SK-N-SH (cell line): ENCODE measurements around the gene NFASC. TPM values are rescaled to one million over a fixed set of nuclear protein-coding genes. Genes with fewer than 3 reads are reported as not detected.

Experiments used
- CTCF ChIA-PET: fragments of 300-600, 350-600 bp; formaldehyde crosslinking; extraction: SDS; loops from one replicate; lab custom pipeline; 2021; lab: Yijun Ruan, JAX
- POLR2A ChIA-PET: fragments of 350-600 bp; sonication (Branson Sonifier 250); formaldehyde crosslinking; extraction: SDS; loops from one replicate; lab custom pipeline; 2020; ENCODE audit warnings: antibody characterized with exemption, inconsistent platforms; lab: Yijun Ruan, JAX
- DNase-seq: peaks from one replicate; pipeline ENCODE4 v3.0.0; 2012
- H2AFZ ChIP-seq: fragments of 200-600 bp; sonication (generic); 2 replicates; pipeline ENCODE4 v1.8.1; 2016; ENCODE audit warnings: antibody characterized with exemption, mild to moderate bottlenecking, low read depth
- H3F3A ChIP-seq: fragments of 200-600 bp; sonication (generic); replicated peaks from 2 replicates; pipeline ENCODE3; 2016; ENCODE audit warnings: antibody characterized with exemption, mild to moderate bottlenecking; ENCODE audit not compliant: insufficient read depth
- H3K27ac ChIP-seq, 2 experiments: fragments of 200-500 bp in 1 of 2; fragments of 200-600 bp in 1 of 2; sonication (Bioruptor generic) in 1 of 2; sonication (generic), shearing (Covaris generic) in 1 of 2; 2 replicates each; pipeline versions ENCODE4 v1.5.1 to v1.6.1; 2014 to 2016; ENCODE audit warnings: low read depth in 2 of 2, inconsistent platforms in 1 of 2, low read length in 1 of 2, mild to moderate bottlenecking in 1 of 2, mixed read lengths in 1 of 2
- H3K27me3 ChIP-seq: fragments of 200-600 bp; sonication (generic), shearing (Covaris generic); 2 replicates; pipeline ENCODE4 v1.6.1; 2016; ENCODE audit warnings: mixed run types; ENCODE audit not compliant: insufficient read depth
- H3K36me3 ChIP-seq, 2 experiments: fragments of 200-500 bp in 1 of 2; fragments of 200-600 bp in 1 of 2; sonication (Bioruptor generic) in 1 of 2; sonication (generic) in 1 of 2; replicated peaks in 1 of 2; 2 replicates each; pipeline versions ENCODE3 to v1.5.1; 2014 to 2016; ENCODE audit warnings: low read length in 1 of 2, mild to moderate bottlenecking in 1 of 2; ENCODE audit not compliant: insufficient read depth in 2 of 2, control insufficient read depth in 1 of 2
- H3K4me1 ChIP-seq, 2 experiments: fragments of 200-500 bp in 1 of 2; fragments of 200-600 bp in 1 of 2; sonication (Bioruptor generic) in 1 of 2; sonication (generic), shearing (Covaris generic) in 1 of 2; 2 replicates each; pipeline versions ENCODE4 v1.5.1 to v1.6.1; 2014 to 2016; ENCODE audit warnings: low read depth in 1 of 2, low read length in 1 of 2, mixed run types in 1 of 2; ENCODE audit not compliant: insufficient read depth in 2 of 2, control insufficient read depth in 1 of 2
- H3K4me2 ChIP-seq: fragments of 200-600 bp; sonication (generic), shearing (Covaris generic); 2 replicates; pipeline ENCODE4 v1.6.1; 2017; ENCODE audit warnings: mixed run types
- H3K4me3 ChIP-seq, 2 experiments: fragments of 200-500 bp in 1 of 2; fragments of 200-600 bp in 1 of 2; sonication (Bioruptor generic) in 1 of 2; sonication (generic), shearing (Covaris generic) in 1 of 2; 2 replicates each; pipeline versions ENCODE4 v1.5.1 to v1.8.1; 2014 to 2016; ENCODE audit warnings: low read depth in 2 of 2, inconsistent platforms in 1 of 2, low read length in 1 of 2, mild to moderate bottlenecking in 1 of 2, mixed read lengths in 1 of 2, moderate library complexity in 1 of 2
- H3K79me2 ChIP-seq: fragments of 200-600 bp; sonication (generic); 2 replicates; pipeline ENCODE4 v1.8.1; 2017; ENCODE audit warnings: mild to moderate bottlenecking; ENCODE audit not compliant: insufficient read depth
- H3K9ac ChIP-seq: fragments of 200-600 bp; sonication (generic); 2 replicates; pipeline ENCODE4 v1.6.1; 2017; ENCODE audit warnings: mixed run types
- H3K9me2 ChIP-seq: fragments of 200-600 bp; sonication (generic); 2 replicates; pipeline ENCODE4 v1.6.1; 2017; ENCODE audit warnings: mixed run types
- H3K9me3 ChIP-seq: fragments of 200-600 bp; sonication (generic); 2 replicates; pipeline ENCODE4 v1.6.1; 2017; ENCODE audit warnings: mixed run types, mild to moderate bottlenecking, moderate library complexity
- H4K20me1 ChIP-seq: fragments of 200-600 bp; sonication (generic); 2 replicates; pipeline ENCODE4 v1.6.1; 2017; ENCODE audit warnings: mild to moderate bottlenecking, mixed run types; ENCODE audit not compliant: insufficient read depth
- EP300 ChIP-seq, 2 experiments: IDR thresholded peaks; 2 replicates each; pipeline versions ENCODE4 v1.4.0 to v1.6.1; 2012; ENCODE audit warnings: borderline replicate concordance in 1 of 2, low read depth in 1 of 2, low read length in 1 of 2
- EZH2phosphoT487 ChIP-seq: fragments of 200-600 bp; sonication (generic); IDR thresholded peaks from 2 replicates; pipeline ENCODE4 v1.6.1; 2017; ENCODE audit warnings: low read depth, mixed run types, mild to moderate bottlenecking, antibody characterized with exemption, moderate library complexity, borderline replicate concordance
- FOSL2 ChIP-seq: IDR thresholded peaks from 2 replicates; pipeline ENCODE4 v1.4.0; 2012; ENCODE audit warnings: low read depth, mild to moderate bottlenecking, moderate library complexity, borderline replicate concordance
- FOXJ3 ChIP-seq: sonication (generic); formaldehyde crosslinking; IDR thresholded peaks from 2 replicates; pipeline ENCODE4 v1.5.1; 2020; ENCODE audit warnings: mild to moderate bottlenecking, missing genetic modification reagents
- FOXM1 ChIP-seq: IDR thresholded peaks from 2 replicates; pipeline ENCODE4 v1.4.0; 2012; ENCODE audit warnings: low read depth, mild to moderate bottlenecking
- MEF2A ChIP-seq: IDR thresholded peaks from 2 replicates; pipeline ENCODE4 v1.4.0; 2012; ENCODE audit warnings: low read depth, borderline replicate concordance
- MXI1 ChIP-seq: IDR thresholded peaks from 2 replicates; pipeline ENCODE4 v1.6.1; 2012; ENCODE audit warnings: mild to moderate bottlenecking, low read depth, low read length, improper control_type of control experiment
- NFIC ChIP-seq: IDR thresholded peaks from 2 replicates; pipeline ENCODE4 v1.4.0; 2012; ENCODE audit warnings: borderline replicate concordance
- NRF1 ChIP-seq: IDR thresholded peaks from 2 replicates; pipeline ENCODE4 v1.6.1; 2012; ENCODE audit warnings: low read depth, mild to moderate bottlenecking, low read length
- POLR2AphosphoS5 ChIP-seq: IDR thresholded peaks from 2 replicates; pipeline ENCODE4 v1.6.1; 2012; ENCODE audit warnings: low read depth, low read length
- RCOR1 ChIP-seq: fragments of 150-350 bp; IDR thresholded peaks from 2 replicates; pipeline ENCODE4 v1.6.1; 2017; ENCODE audit warnings: antibody characterized with exemption, low read length
- RXRA ChIP-seq: IDR thresholded peaks from 2 replicates; pipeline ENCODE4 v1.4.0; 2012; ENCODE audit warnings: low read depth, mild to moderate bottlenecking, borderline replicate concordance
- SMC3 ChIP-seq: IDR thresholded peaks from 2 replicates; pipeline ENCODE4 v1.6.1; 2012; ENCODE audit warnings: low read depth, low read length, improper control_type of control experiment
- TCF12 ChIP-seq: IDR thresholded peaks from 2 replicates; pipeline ENCODE4 v1.4.0; 2012
- USF2 ChIP-seq: fragments of 150-350 bp; IDR thresholded peaks from 2 replicates; pipeline ENCODE4 v1.6.1; 2017; ENCODE audit warnings: antibody characterized with exemption, low read length, low read depth, borderline replicate concordance
- YY1 ChIP-seq: IDR thresholded peaks from 2 replicates; pipeline ENCODE4 v1.4.0; 2012; ENCODE audit warnings: low read depth, mild to moderate bottlenecking
- WGBS: methylation state at CpG from one replicate; pipeline ENCODE4 v1.1.6; 2017; ENCODE audit warnings: low lambda C conversion rate; 5-methylcytosine and 5-hydroxymethylcytosine counted together
- polyA plus RNA-seq, 3 experiments: library from polyadenylated mRNA; depleted of rRNA; stranded (reverse); fragments of >200 nt; gene quantifications; 2 replicates each; pipeline ENCODE4 v1.2.3, GENCODE V29; 2012
- TF ChIP-seq, protein P1 (sequence below): IDR thresholded peaks from 2 replicates; pipeline ENCODE4 v1.6.1; 2012; ENCODE audit warnings: mild to moderate bottlenecking, low read depth, low read length, moderate library complexity
- TF ChIP-seq, protein P2 (sequence below): IDR thresholded peaks from 2 replicates; pipeline ENCODE4 v1.4.0; 2012; ENCODE audit warnings: low read depth, borderline replicate concordance
- TF ChIP-seq, protein P3 (sequence below): fragments of 150-350 bp; IDR thresholded peaks from 2 replicates; pipeline ENCODE4 v1.6.1; 2016; ENCODE audit warnings: mild to moderate bottlenecking, low read depth, low read length

Gene NFASC
- polyA plus RNA-seq, 1 of the 3 experiments (the other 2 are of a cell fraction): 6.0 TPM

- CTCF ChIA-PET: interaction anchor here (0.9 to 12.3 kb wide), 6 partner anchors 10 to 276 kb away, joined by 3 to 123 read pairs (median 8); no protein-coding TSS in a partner anchor
- H3K9ac ChIP-seq: no peak overlapping the region
- WGBS: 72% methylated on average over 9 of the region's 10 CpGs
- no peaks in the 10 kb centered on the region for H3F3A ChIP-seq
- H3K4me1 ChIP-seq: no peaks in the 10 kb centered on the region; a peak in 1 of 4 replicates
- no peak overlapping the region for H2AFZ ChIP-seq
- H3K27me3 ChIP-seq: no peaks in the 10 kb centered on the region
- no peaks in the 10 kb centered on the region for H4K20me1 ChIP-seq
- H3K27ac ChIP-seq: no peak overlapping the region
- H3K79me2 ChIP-seq: no peaks in the 10 kb centered on the region
- H3K4me3 ChIP-seq: no peak overlapping the region
- no peaks in the 10 kb centered on the region for H3K9me2 ChIP-seq
- no peak overlapping the region for H3K4me2 ChIP-seq
- no peak for DNase-seq
- no peaks in the 10 kb centered on the region for H3K36me3 ChIP-seq
- POLR2A ChIA-PET: no interaction called here
- TF ChIP-seq YY1 (no peak), FOXM1 (no peak), MEF2A (no peak), SMC3 (no peak), NFIC (no peak), NRF1 (no peak), MXI1 (no peak), FOSL2 (no peak), EP300 (IDR thresholded peaks at IDR 0.05; ENCODE audit: borderline replicate concordance in 1 of 2, low read depth in 1 of 2, low read length in 1 of 2) (no peak), TCF12 (no peak), RCOR1 (no peak), RXRA (no peak), FOXJ3 (CRISPR knock-in tag) (no peak), USF2 (no peak), EZH2phosphoT487 (no peak), POLR2AphosphoS5 (no peak)
- TF ChIP-seq, protein P1, sequence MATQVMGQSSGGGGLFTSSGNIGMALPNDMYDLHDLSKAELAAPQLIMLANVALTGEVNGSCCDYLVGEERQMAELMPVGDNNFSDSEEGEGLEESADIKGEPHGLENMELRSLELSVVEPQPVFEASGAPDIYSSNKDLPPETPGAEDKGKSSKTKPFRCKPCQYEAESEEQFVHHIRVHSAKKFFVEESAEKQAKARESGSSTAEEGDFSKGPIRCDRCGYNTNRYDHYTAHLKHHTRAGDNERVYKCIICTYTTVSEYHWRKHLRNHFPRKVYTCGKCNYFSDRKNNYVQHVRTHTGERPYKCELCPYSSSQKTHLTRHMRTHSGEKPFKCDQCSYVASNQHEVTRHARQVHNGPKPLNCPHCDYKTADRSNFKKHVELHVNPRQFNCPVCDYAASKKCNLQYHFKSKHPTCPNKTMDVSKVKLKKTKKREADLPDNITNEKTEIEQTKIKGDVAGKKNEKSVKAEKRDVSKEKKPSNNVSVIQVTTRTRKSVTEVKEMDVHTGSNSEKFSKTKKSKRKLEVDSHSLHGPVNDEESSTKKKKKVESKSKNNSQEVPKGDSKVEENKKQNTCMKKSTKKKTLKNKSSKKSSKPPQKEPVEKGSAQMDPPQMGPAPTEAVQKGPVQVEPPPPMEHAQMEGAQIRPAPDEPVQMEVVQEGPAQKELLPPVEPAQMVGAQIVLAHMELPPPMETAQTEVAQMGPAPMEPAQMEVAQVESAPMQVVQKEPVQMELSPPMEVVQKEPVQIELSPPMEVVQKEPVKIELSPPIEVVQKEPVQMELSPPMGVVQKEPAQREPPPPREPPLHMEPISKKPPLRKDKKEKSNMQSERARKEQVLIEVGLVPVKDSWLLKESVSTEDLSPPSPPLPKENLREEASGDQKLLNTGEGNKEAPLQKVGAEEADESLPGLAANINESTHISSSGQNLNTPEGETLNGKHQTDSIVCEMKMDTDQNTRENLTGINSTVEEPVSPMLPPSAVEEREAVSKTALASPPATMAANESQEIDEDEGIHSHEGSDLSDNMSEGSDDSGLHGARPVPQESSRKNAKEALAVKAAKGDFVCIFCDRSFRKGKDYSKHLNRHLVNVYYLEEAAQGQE: no peak
- TF ChIP-seq, protein P2, sequence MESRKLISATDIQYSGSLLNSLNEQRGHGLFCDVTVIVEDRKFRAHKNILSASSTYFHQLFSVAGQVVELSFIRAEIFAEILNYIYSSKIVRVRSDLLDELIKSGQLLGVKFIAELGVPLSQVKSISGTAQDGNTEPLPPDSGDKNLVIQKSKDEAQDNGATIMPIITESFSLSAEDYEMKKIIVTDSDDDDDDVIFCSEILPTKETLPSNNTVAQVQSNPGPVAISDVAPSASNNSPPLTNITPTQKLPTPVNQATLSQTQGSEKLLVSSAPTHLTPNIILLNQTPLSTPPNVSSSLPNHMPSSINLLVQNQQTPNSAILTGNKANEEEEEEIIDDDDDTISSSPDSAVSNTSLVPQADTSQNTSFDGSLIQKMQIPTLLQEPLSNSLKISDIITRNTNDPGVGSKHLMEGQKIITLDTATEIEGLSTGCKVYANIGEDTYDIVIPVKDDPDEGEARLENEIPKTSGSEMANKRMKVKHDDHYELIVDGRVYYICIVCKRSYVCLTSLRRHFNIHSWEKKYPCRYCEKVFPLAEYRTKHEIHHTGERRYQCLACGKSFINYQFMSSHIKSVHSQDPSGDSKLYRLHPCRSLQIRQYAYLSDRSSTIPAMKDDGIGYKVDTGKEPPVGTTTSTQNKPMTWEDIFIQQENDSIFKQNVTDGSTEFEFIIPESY: no peak
- TF ChIP-seq, protein P3, sequence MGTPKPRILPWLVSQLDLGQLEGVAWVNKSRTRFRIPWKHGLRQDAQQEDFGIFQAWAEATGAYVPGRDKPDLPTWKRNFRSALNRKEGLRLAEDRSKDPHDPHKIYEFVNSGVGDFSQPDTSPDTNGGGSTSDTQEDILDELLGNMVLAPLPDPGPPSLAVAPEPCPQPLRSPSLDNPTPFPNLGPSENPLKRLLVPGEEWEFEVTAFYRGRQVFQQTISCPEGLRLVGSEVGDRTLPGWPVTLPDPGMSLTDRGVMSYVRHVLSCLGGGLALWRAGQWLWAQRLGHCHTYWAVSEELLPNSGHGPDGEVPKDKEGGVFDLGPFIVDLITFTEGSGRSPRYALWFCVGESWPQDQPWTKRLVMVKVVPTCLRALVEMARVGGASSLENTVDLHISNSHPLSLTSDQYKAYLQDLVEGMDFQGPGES: no peak
- H3K9me3 ChIP-seq: no peaks in the 10 kb centered on the region
These were observed 109.4 kb downstream of the NFASC start for GRCh38 chr1:204979891-204980649.
